Pulmonary artery endothelial cell (primary cell): Measurements from ENCODE around the gene COX6A2. TPM values are rescaled to one million over a fixed set of nuclear protein-coding genes. Genes with fewer than 3 reads are reported as not detected.

Source experiments
- total RNA-seq: library from RNA; depleted of rRNA; stranded (reverse); fragments of >200 nt; gene quantifications from 2 replicates; pipeline ENCODE4 v1.2.3, GENCODE V29; 2014

COX6A2 gene
- total RNA-seq, 1 donor from 2014 or later, result not detected

Other genes with a start within 250 kb of the COX6A2 start
- 42.0 and 61.1 TPM in 2 replicates for gene FUS, start 248.2 kb downstream of the COX6A2 start, total RNA-seq
- gene PYCARD, start 225.6 kb downstream of the COX6A2 start, total RNA-seq, result 68.2 and 81.8 TPM in 2 replicates
- gene TRIM72, start 214.2 kb downstream of the COX6A2 start, total RNA-seq, result 0.04 TPM in 1 of 2 replicates, not detected in the other
- not detected in 2 replicates for gene PYDC1, start 211.2 kb downstream of the COX6A2 start, total RNA-seq
- not detected in 2 replicates for gene ITGAM, start 168.4 kb downstream of the COX6A2 start, total RNA-seq
- gene ITGAX, start 73.2 kb downstream of the COX6A2 start, total RNA-seq, result 0.04 and 1.1 TPM in 2 replicates
- not detected in 2 replicates for gene ITGAD, start 35.0 kb downstream of the COX6A2 start, total RNA-seq
- gene ZNF843, start 14.4 kb upstream of the COX6A2 start, total RNA-seq, result 0.07 TPM in 2 replicates
- 12.6 and 15.6 TPM in 2 replicates for gene ARMC5, start 31.1 kb upstream of the COX6A2 start, total RNA-seq
- gene TGFB1I1, start 43.8 kb upstream of the COX6A2 start, total RNA-seq, result 32.1 and 56.6 TPM in 2 replicates
- gene SLC5A2, start 54.8 kb upstream of the COX6A2 start, total RNA-seq, result not detected in 2 replicates
- 25.0 and 28.2 TPM in 2 replicates for gene RUSF1, start 80.0 kb upstream of the COX6A2 start, total RNA-seq
- gene AHSP, start 99.5 kb upstream of the COX6A2 start, total RNA-seq, result not detected in 2 replicates